Left hindlimb (tissue), 1 donor: ENCODE results near the gene ZNF487.
"Not testable (repeated sequence)": the region's sequence is repeated elsewhere in the genome, so short reads cannot be mapped to it uniquely, and the experiment has no call there.

Experiments used
- DNase-seq: peaks from one replicate; pipeline ENCODE4 v3.0.0-alpha.2; 2018

The ZNF487 gene

DNA sequence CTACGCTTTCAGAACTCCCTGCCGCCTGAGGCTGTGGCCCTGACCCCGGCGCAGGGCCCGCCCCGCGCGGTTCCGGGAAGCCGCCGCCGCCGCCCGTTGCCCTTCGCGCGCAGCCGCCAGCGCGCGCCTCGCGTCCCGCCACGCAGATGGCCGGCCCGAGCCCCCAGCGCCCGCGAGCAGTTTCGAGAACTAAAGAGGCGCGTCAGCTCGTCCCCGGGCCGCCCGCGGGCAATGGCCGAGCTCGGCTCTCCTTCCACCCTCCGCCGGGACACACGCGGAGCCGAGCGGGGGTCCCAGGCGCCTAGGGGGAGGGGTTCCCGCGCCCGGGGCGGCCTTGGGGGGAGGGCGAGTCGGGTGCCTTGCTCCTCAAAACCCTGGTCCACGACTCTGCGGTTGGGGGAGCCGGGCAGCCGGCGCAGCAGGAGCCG lies 29.7 kb upstream of the ZNF487 start:
- peak; percentile 77 for DNase-seq

DNA sequence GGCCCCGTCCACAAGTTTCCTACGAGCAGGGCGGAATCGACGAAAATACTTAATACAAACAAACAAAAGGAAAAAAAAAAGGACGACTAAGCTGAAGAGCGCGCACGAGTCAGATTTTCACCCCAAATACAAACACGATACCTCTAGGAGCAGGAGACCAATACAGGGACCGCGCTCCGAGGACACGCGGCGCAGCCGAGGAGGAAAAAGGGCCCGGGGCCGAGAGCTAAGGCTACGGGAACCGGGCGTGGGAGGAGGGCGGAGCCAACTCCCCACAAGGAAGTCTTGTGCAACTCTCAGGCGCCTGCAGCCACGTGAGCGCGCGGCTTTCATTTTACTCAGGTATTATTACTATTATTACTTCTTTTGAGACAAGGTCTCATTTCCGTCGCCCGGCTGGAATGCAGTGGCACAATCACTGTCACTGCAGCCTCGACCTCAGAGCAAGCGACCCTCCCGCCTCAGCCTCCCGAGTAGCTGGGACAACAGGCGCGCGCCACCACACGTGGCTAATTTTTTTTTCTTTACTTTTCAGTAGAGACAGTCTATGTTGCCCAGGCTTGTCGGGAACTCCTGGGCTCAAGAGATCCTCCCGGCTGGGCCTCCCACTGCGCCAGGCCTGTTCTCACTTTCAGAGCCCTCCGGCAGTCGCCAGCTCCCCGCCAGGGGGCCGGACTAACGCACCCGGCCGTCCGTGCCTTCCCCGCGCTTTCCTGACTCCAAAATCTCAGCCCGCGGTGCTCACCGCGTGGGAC lies 29.2 kb upstream of the ZNF487 start:
- peak; percentile 92 for DNase-seq

DNA sequence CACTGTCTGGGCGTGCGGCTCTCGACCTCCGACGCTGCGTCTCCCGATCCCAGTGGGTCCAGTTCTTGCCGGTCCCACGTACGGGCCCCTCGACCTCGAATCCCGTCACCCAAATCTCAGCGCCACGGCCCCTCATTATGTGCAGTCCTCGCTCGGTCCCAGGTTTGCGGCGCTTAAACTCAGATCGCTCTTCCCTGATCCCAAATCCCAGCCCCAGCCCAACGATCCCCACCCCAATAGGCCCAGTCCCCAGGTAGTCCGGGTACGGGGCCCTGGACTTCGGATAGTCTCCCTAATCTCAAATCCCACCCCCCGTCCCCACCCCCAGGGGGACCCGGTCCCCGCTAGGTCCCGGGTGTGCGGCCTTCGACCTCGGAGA lies 28.6 kb upstream of the ZNF487 start:
- DNase-seq, result no peak

DNA sequence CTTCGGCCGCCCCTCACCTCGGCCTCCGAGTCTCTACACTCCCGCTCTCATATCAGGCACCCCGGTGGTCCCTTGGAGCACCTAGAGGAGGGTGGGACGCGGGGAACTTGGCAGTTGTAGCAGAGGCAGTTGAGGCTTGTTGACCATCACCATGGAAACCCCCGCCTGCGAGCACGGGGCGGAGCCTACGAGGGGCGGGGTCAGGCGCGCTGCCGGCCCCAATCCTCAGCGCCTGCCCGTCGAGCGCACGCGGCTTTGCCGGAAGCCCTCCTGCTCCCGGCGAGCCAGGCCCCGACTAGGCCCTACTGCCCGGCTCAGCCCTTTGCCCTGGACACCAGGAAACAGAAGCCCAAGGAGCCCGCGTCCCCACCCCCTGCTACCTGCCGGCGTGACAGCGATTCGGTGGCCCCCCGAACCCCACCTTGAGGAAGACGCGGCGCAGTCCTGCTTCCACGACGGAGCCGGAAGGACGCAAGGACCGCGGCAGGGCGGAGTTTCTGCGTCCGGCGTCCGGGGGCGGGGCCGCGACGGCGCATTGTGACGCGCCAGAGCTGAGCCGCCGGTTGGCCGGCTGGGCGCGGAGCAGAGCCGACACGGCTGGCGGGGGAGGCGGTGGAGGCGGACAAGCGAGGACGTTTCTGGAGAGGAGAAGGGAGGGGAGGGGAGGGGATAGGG lies 28.1 kb upstream of the ZNF487 start, which contains the start of gene HNRNPF:
Gene HNRNPF, minus strand, starts transcription at position 477 of the 675 bp plus-strand sequence. CDS start 21,302 bp downstream, outside the sequence.
- peak; percentile 98 for DNase-seq

DNA sequence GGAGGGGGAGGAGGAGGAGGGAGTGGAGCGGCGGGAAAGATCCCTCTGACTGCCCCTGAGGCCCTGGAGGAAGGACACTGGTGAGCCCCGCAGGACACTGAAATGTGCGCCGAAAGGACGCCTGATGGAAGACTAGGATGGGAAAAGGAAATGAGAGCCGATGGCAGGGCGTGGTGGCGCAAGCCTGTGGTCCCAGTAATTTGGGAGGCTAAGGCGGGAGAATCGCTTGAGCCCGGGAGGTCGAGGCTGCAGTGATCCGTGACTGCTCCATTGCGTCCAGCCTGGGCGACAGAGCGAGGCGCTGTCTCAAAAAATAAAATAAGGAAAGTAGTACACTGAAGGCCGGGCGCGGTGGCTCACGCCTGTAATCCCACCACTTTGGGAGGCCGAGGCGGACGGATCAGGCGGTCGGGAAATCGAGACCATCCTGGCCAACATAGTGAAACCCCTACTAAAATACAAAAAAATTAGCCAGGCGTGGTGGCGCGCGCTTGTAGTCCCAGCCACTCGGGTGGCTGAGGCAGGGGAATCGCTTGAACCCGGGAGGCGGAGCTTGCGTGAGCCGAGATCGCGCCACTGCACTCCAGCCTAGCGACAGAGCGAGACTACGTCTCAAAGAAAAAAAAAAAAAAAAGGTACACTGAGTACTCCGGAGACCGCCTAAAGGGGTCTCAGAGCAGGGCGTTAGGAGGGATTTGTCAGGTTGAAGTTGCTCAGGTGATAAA lies 27.4 kb upstream of the ZNF487 start:
- peak; percentile 60 for DNase-seq

DNA sequence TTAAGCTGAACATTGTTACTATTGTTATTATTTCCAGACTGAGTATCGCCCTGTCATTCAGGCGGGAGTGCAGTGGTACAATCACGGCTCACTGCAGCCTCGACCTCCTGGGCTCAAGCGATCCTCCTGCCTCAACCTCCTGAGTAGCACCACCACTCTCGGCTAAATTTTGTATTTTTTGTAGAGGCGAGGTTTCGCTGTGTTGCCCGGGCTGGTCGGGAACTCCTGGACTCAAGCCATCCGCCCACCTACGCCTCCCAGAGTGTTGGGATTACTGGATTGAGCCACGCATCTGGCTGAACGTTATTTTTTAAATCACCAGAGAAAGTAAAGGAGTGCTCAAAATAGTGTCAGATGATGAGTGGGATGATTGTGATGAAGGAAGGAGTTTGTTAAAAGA lies 26.6 kb upstream of the ZNF487 start:
- no peak for DNase-seq

DNA sequence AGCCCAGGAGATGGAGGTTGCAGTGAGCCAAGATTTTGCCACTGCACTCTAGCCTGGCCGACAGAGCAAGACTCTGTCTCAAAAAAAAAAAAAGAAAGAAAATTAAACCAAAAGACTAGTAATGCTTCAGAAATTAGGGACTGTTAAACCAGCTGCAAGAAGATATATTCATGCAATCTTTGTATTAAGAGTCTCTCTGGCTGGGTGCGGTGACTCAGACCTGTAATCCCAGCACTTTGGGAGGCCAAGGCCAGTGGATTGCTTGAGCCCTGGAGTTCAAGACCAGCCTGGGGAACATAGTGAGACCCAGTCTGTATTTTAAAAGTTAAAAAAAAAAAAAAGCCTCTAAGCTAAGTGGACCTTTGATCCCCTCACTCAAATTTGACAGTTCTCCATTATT lies 25.4 kb upstream of the ZNF487 start:
- DNase-seq, result no peak

DNA sequence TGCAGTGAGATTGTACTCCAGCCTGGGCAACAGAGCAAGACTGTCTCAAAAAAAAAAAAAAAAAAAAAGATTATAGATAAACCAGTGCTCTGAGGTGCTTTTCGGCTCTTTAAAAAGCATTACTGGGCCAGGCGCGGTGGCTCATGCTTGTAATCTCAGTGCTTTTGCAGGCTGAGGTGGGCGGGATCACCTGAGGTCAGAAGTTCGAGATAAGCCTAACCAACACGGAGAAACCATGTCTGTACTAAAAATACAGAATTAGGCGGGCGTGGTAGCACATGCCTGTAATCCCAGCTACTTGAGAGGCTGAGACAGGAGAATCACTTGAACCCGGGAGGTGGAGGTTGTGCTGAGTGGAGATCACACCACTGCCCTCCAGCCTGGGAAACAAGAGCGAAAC lies 21.4 kb upstream of the ZNF487 start:
- DNase-seq, result no peak

DNA sequence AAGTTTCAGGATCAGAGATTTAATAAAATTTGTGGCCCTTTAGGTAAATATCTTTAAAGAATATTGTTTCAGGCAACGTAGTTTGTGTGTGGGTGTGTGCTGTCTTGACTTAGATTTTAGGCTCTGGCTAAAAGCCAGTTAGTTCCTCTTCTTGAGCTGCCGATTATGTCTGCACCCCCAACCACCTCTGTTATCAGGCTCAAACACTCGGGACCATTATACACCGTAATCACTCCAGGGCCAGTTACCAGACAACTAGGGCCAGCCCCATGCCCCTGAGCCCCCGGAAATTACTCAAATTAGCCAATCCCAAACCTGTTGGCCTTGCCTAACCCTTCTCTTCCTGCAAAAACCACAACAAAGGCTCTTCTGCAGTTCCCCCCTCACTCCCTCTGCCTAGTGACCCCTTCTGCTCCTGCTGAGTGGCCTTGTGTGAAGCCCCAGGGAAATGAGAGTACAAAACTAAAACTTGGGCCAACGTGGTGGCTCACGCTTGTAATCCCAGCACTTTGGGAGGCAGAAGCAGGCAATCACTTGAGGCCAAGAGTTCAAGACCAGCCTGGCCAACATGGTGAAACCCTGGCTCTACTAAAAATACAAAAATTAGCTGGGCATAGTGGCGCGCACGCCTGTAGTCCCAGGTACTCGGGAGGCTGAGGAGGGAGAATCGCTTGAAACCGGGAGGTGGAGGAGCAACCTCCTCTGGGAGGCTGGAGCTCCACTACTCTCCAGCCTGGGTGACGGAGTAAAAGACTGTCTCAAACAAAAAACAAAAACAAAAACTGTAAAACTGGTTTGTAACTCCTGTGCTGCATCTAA lies 18.8 kb upstream of the ZNF487 start:
- no peak for DNase-seq

DNA sequence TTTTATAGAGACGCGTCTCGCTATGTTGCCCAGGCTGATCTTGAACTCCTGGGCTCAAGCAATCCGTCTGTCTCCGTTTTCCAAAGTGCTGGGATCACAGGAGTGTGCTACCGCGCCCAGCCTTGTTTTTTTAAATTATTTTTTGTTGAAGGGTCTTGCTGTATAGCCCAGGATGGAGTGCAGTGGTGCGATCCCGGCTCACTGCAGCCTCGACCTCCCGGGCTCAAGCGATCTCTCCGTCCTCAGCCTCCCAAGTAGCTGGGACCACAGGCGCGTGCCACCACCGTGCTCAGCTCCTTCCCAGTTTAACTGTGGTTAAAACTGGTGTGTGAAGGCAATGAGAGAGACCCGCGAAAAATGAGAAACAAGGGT lies 16.9 kb upstream of the ZNF487 start:
- peak; percentile 35 for DNase-seq

DNA sequence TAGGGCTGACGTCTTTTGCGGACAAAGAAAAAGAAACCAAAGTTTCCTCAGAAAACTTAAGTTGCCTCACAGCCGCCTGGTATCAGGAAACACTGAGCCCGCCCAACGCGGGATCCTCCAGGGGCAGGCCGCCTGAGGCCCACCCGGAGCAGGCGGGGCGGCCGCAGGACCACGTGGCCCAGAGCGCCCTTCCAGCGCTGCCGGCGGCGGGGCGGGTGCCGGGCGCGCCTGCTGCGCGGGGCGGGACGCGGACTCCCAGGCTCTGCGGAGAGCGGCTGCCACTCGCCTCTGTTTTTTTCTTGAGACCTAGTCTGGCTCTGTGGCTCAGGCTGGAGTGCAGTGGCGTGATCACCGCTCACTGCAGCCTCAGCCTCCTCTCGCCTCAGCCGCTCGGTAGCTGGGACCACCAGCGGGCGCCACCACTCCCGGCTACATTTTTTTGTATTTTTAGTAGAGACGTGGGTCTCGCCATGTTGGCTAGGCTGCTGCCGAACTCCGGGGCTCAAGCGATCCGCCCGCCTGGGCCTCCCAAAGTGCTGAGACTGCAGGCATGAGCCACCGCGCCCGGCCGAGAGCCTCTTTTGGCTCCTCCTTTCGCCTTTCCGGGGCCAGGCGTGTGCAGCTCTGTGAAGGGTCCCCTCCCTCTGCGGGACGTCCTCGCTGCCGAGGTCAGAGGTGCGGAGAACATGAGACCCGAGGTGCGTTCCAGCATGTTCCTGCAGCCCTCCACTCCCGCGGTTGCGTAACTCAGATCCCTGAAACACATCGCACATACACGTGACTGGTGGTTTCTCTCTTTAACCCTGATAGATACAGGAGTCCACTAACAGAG lies 16.3 kb upstream of the ZNF487 start:
- peak; percentile 92 for DNase-seq

DNA sequence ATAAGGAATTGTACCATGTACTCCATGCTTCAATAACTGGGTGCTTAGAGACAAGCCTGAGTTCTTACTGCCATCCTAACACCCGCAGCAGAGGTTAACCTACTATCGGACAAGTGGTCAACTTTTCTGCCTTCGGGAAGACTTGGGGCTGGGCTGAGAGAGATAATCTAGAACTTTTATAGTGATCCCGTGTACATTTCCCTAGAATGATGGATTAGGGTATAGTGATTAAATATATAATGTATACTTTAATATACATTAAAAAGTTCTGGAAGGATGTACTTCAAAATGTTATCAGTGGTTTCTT lies 15.8 kb upstream of the ZNF487 start:
- no peak for DNase-seq

DNA sequence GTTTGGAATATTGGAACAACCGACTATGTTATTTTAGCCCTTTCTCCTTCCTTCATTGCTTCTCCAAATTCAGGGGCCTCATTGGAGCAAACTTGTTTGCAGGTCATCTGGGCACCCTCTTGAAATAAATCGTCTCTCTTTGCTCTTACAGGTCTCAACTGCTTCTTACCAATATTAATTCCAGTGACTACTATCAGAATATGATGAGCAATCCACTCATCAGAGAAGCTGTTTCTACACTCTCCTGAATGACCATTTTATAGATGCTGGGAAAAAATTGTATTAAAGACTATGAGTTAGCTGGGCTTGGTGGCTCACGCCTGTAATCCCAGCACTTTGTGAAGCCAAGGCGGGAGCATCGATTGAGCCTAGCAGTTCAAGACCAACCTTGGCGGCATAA lies 15.4 kb upstream of the ZNF487 start:
- no peak for DNase-seq

DNA sequence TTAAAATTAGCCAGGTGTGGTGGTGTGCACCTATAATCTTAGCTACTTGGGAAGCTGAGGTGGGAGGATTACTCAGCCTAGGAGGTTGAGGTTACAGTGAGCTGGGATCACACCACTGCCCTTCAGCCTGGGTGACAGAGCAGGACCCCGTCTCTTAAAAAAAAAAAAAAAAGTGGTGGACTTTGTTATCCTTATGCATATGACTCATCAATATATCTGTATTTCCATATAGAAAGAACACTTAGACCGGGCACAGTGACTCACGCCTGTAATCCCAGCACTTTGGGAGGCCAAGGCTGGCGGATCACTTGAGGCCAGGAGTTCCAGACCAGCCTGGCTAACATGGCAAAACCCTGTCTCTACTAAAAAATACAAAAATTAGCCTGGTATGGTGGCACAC lies 15.0 kb upstream of the ZNF487 start:
- DNase-seq, result not testable (repeated sequence)

DNA sequence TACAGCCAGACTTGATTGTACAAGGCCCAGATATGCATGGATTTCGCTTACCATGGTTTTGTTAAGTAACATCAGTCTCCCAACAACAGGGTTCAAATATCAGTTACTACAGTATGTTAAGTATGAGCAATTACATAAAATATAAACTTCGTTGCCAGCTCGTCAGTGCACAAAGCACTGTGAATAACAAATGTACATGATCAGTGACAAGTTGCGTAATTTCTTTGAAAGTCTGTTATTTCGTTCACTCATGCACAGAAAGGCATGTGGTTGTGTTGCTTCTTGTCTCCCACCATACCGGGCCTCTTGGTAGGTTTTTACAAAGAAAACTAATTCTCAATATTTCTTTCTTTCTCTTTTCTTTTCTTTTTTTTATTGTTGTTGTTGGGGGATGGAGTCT lies 12.5 kb upstream of the ZNF487 start:
- no peak for DNase-seq

DNA sequence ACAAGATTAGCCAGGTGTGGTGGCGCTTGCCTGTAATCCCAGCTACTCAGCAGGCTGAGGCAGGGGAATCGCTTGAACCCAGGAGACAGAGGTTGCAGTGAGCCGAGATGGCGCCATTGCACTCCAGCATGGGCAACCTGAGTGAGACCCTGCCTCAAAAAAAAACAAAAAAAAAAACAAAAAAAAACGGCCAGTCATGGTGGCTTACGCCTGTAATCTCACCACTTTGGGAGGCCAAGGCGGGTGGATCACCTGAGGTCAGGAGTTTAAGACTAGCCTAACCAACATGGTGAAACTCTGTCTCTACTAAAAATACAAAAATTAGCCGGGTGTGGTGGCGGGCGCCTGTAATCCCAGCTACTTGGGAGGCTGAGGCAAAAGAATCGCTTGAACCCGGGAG lies 10.4 kb upstream of the ZNF487 start:
- not testable (repeated sequence) for DNase-seq

DNA sequence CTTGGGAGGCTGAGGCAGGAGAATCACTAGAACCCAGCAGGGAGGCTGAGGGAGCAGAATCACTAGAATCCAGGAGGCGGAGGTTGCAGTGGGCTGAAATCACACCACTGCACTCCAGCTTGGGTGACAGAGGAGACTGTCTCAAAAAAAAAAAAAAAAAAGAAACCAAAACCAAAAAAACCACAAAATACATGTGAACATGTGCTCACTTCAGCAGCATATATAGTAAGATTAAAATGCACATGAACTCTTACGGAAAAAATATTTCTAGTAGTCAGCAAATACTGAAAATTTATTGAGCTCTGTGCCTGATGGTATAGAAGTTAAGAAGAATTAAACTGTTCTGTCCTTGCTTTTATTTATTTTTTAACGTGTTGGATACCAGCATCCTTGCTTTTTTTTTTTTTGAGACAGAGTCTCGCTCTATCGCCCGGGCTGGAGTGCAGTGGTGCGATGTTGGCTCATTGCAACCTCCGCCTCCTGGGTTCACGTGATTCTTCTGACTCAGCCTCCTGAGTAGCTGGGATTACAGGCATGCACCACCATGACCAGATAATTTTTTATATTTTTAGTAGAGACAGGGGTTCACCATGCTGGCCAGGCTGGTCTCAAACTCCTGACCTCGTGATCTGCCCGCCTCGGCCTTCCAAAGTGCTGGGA lies 9.6 kb upstream of the ZNF487 start:
- no peak for DNase-seq

DNA sequence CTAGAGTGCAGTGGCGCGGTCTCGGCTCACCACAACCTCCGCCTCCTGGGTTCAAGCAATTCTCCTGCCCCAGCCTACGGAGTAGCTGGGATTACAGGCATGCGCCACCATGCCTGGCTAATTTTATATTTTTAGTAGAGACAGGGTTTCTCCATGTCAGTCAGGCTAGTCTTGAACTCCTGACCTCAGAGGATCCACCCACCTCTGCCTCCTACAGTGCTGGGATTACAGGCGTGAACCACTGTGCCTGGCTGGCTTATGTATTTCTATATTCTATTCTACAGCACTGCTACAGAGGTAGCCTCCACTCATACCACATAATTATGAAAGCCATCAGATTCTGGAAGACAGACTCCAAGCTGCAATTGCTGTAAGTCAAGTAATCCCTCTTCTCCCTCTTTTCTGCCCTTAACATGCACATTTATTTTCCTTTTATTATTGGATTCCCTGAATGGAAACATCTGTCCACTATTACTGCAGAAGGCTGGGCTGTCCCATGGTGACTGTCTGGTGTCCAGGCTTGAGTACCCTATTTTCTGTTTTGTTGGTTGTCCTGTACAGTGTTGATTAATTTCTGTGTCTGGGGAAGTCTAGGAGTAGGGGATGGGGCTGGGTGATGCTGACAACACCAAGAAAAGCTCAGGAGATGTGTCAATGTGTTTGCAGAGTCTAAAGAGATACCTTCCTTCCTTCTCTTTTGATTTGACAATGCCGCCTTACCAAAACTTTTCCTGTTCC lies 5.8 kb upstream of the ZNF487 start:
- DNase-seq, result no peak

DNA sequence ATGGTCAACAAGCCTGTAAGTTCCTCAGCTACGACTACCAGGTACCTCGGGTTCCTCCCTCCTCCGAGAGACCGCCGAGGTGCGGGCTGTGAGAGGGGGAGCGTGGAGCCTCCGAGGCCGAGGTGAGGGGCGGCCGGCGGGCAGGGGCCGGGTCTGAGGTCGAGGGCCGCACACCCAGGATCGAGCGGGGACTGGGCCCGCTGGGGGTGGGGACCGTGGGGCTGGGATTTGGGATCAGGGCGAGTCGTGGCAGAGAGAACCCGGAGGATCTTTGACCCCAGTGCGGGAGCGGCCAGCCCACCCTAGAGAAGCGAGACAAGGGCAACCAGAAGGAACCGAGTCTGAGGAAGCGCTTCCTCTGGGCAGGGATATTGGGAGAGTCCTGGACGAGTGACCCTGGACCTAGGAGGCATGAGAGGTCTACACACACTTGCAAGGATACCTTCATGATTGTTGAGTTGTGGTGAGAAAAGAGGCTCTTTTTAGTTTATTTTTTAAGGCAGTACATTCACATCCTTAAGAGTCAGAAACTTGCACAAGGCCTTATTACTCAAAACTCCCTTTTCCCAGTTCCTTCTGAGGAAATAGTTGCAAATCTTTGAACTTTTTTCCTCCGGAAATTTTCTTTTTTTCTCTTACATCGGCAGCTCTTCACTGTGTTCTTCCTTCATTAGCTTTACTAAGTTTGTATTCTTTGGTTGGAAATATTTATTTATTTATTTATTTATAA lies 395 bp downstream of the ZNF487 start:
- DNase-seq, result no peak

DNA sequence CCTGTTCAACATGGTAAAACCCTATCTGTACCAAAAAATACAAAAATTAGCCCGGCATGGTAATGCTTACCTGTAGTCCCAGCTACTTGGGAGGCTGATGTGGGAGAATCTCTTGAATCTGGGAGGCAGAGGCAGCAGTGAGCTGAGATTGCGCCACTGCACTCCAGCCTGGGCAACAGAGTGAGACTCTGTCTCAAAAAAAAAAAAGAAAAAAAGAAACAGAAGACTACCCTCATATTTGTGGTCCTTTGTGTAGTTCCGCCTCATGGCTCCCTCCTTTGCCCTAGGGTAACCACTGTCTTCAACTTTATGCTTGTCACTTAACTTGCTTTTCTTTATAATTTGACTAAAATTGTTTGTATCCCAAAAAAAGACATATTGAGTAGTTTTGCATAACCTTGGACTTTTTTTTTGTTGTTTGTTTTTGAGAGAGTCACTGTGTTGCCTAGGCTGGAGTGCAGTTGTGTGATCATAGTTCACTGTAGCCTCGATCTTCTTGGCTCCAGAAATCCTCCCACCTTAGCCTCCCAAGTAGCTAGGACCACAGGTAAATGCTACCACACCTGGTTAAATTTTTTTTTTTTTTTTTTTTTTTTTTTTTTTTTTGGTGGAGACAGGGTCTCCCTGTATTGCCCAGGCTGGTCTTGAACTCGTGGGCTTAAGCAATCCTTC lies 3.7 kb downstream of the ZNF487 start:
- DNase-seq, result no peak
